HEK293T (cell line): ENCODE data around the gene MAML1.

ENCODE experiments used
- ARNT ChIP-seq: fragments of 450-650 bp; IDR thresholded peaks from 2 replicates; pipeline ENCODE4 v1.6.1; 2017; ENCODE audit warnings: mild to moderate bottlenecking
- BHLHE40 ChIP-seq: fragments of 450-650 bp; IDR thresholded peaks from 2 replicates; pipeline ENCODE4 v1.6.1; 2016; ENCODE audit warnings: mild to moderate bottlenecking, moderate library complexity, borderline replicate concordance
- CTBP1 ChIP-seq: fragments of 450-650 bp; IDR thresholded peaks from 2 replicates; pipeline ENCODE4 v1.6.1; 2016; ENCODE audit warnings: borderline replicate concordance
- ELF4 ChIP-seq: fragments of 450-650 bp; IDR thresholded peaks from 2 replicates; pipeline ENCODE4 v1.6.1; 2017; ENCODE audit warnings: antibody characterized with exemption
- FOXA1 ChIP-seq: fragments of 450-650 bp; IDR thresholded peaks from 2 replicates; pipeline ENCODE4 v1.6.1; 2016; ENCODE audit warnings: mild to moderate bottlenecking
- FOXK2 ChIP-seq: fragments of 450-650 bp; IDR thresholded peaks from 2 replicates; pipeline ENCODE4 v1.6.1; 2016; ENCODE audit warnings: mild to moderate bottlenecking
- FOXM1 ChIP-seq: fragments of 450-650 bp; IDR thresholded peaks from 2 replicates; pipeline ENCODE4 v1.6.1; 2017; ENCODE audit warnings: mild to moderate bottlenecking, borderline replicate concordance
- SP1 ChIP-seq: fragments of 450-650 bp; IDR thresholded peaks from 2 replicates; pipeline ENCODE4 v1.6.1; 2017
- SUZ12 ChIP-seq: fragments of 450-650 bp; IDR thresholded peaks from 2 replicates; pipeline ENCODE4 v1.6.1; 2016; ENCODE audit warnings: mild to moderate bottlenecking

- TF ChIP-seq BHLHE40 (no peak), FOXM1 (no peak), FOXK2 (no peak), SUZ12 (no peak), SP1 (no peak), FOXA1 (no peak), ELF4 (no peak), ARNT (no peak), CTBP1 (no peak)
These were observed 68.1 kb downstream of the MAML1 start for GRCh38 chr5:179800696-179801201.
